GM12878 (cell line): ENCODE data around the gene PPL. TPM values are rescaled to one million over a fixed set of nuclear protein-coding genes. Genes with fewer than 3 reads are reported as not detected.

Source experiments
- ATAC-seq: fragments of 200-7000 bp; cut with Tn5 transposase; 3 replicates; pipeline ENCODE4 v1.9.1; 2020; ENCODE audit warnings: mild to moderate bottlenecking, moderate library complexity
- BruUV-seq: library from RNA; stranded (reverse); fragments of 400-500 nt; replicated peaks from 2 replicates; lab custom pipeline; 2021; lab: Mats Ljungman, UMichigan
- CTCF ChIA-PET: fragments of 300-600 bp; sonication (Branson Sonifier 250); formaldehyde crosslinking; extraction: SDS; loops from one replicate; lab custom pipeline; 2021; ENCODE audit warnings: inconsistent platforms; lab: Yijun Ruan, JAX
- POLR2A ChIA-PET: fragments of 350-600 bp; formaldehyde crosslinking; extraction: SDS; loops from one replicate; lab custom pipeline; 2021; ENCODE audit warnings: inconsistent platforms; lab: Charles Lee
- RAD21 ChIA-PET: fragments of 300-600 bp; sonication (Branson Sonifier 250); formaldehyde crosslinking; loops from one replicate; lab custom pipeline; 2023; ENCODE audit warnings: antibody characterized with exemption; ENCODE audit not compliant: unreplicated experiment; lab: Charles Lee
- SMC1A ChIA-PET: fragments of 300-600 bp; sonication (Branson Sonifier 250); formaldehyde crosslinking; loops from one replicate; lab custom pipeline; 2023; ENCODE audit not compliant: unreplicated experiment, uncharacterized antibody; lab: Charles Lee
- DNase-seq: peaks from one replicate; pipeline ENCODE4 v3.0.0-alpha.2; 2011; ENCODE audit warnings: low read depth, low spot score
- FAIRE-seq: peaks from 3 replicates; lab custom pipeline; 2011; peaks lifted over from hg19 to GRCh38; lab: Jason Lieb, UNC
- H2AFZ ChIP-seq: 2 replicates; pipeline ENCODE4 v1.6.0; 2011; ENCODE audit warnings: low read depth, low read length, control low read depth; ENCODE audit not compliant: control insufficient read depth
- H3K27ac ChIP-seq: 2 replicates; pipeline ENCODE4 v1.5.1; 2011; ENCODE audit warnings: control low read depth; ENCODE audit not compliant: control insufficient read depth, insufficient read depth
- H3K27me3 ChIP-seq, 2 experiments: replicated peaks in 1 of 2; 2 replicates each; pipeline versions ENCODE4 v1.6.0 to v1.6.1; 2011; ENCODE audit warnings: low read length in 1 of 2; ENCODE audit not compliant: control insufficient read depth in 2 of 2, insufficient read depth in 2 of 2
- H3K36me3 ChIP-seq, 2 experiments: 2 replicates each; pipeline ENCODE4 v1.5.1; 2011; ENCODE audit warnings: low read length in 1 of 2; ENCODE audit not compliant: control insufficient read depth in 2 of 2, insufficient read depth in 2 of 2
- H3K4me1 ChIP-seq: 2 replicates; pipeline ENCODE4 v1.6.1; 2011; ENCODE audit warnings: mild to moderate bottlenecking, low read length, moderate library complexity, mixed read lengths; ENCODE audit not compliant: control insufficient read depth, insufficient read depth
- H3K4me2 ChIP-seq: 2 replicates; pipeline ENCODE4 v1.6.0; 2011; ENCODE audit warnings: control low read depth; ENCODE audit not compliant: control insufficient read depth, insufficient read depth
- H3K4me3 ChIP-seq: fragments of 200-600 bp; sonication (generic); 2 replicates; pipeline ENCODE4 v1.5.1; 2016
- H3K79me2 ChIP-seq: 2 replicates; pipeline ENCODE4 v1.6.0; 2011; ENCODE audit warnings: low read length; ENCODE audit not compliant: control insufficient read depth, insufficient read depth
- H3K9ac ChIP-seq: 2 replicates; pipeline ENCODE4 v1.8.0; 2011; ENCODE audit warnings: low read length, control low read depth, mixed read lengths; ENCODE audit not compliant: control insufficient read depth, insufficient read depth
- H3K9me3 ChIP-seq: replicated peaks from 3 replicates; pipeline ENCODE4 v1.5.1; 2011; ENCODE audit warnings: mild to moderate bottlenecking, low read length; ENCODE audit not compliant: control insufficient read depth, insufficient read depth
- H4K20me1 ChIP-seq: 2 replicates; pipeline ENCODE4 v1.6.0; 2011; ENCODE audit not compliant: control insufficient read depth, insufficient read depth
- ATF2 ChIP-seq: IDR thresholded peaks from 2 replicates; pipeline ENCODE4 v1.6.1; 2012; ENCODE audit warnings: low read length, inconsistent platforms
- ATF3 ChIP-seq: IDR thresholded peaks from 2 replicates; pipeline ENCODE4 v1.6.1; 2011; ENCODE audit warnings: low read depth, mild to moderate bottlenecking, low read length, moderate library complexity, borderline replicate concordance; ENCODE audit errors: extremely low read depth
- CHD1 ChIP-seq: IDR thresholded peaks from 2 replicates; pipeline ENCODE4 v1.6.1; 2012; ENCODE audit warnings: low read depth, low read length, improper control_type of control experiment
- HDGF ChIP-seq: fragments of 450-650 bp; IDR thresholded peaks from 2 replicates; pipeline ENCODE4 v1.6.1; 2016; ENCODE audit warnings: antibody characterized with exemption
- IKZF1 ChIP-seq: fragments of 450-650 bp; conservative IDR thresholded peaks from 2 replicates; pipeline ENCODE4 v1.6.1; 2017; ENCODE audit warnings: antibody characterized with exemption, mild to moderate bottlenecking
- RELA ChIP-seq: fragments of 450-650 bp; IDR thresholded peaks from 2 replicates; pipeline ENCODE4 v1.8.0; 2014; ENCODE audit warnings: borderline replicate concordance; ENCODE audit not compliant: partially characterized antibody
- REST ChIP-seq: IDR thresholded peaks from 2 replicates; pipeline ENCODE4 v1.6.1; 2012; ENCODE audit warnings: mild to moderate bottlenecking, low read depth, low read length
- STAT3 ChIP-seq: IDR thresholded peaks from 2 replicates; pipeline ENCODE4 v1.6.1; 2011; ENCODE audit warnings: low read depth, low read length, improper control_type of control experiment
- TBL1XR1 ChIP-seq: IDR thresholded peaks from 2 replicates; pipeline ENCODE4 v1.6.1; 2012; ENCODE audit warnings: low read depth, low read length, improper control_type of control experiment
- TCF12 ChIP-seq: IDR thresholded peaks from 2 replicates; pipeline ENCODE4 v1.6.1; 2011; ENCODE audit warnings: low read depth, mild to moderate bottlenecking, low read length
- TCF7 ChIP-seq: IDR thresholded peaks from 2 replicates; pipeline ENCODE4 v1.6.1; 2014; ENCODE audit warnings: antibody characterized with exemption, borderline replicate concordance
- ZBTB33 ChIP-seq: fragments of 450-650 bp; IDR thresholded peaks from 2 replicates; pipeline ENCODE4 v1.6.1; 2017; ENCODE audit warnings: mild to moderate bottlenecking
- ZNF274 ChIP-seq: IDR thresholded peaks from one replicate; pipeline ENCODE4 v1.8.0; 2011; ENCODE audit not compliant: insufficient read length, insufficient read depth
- WGBS: methylation state at CpG from one replicate; pipeline ENCODE4 v1.1.6; 2016; ENCODE audit warnings: low lambda C conversion rate; ENCODE audit not compliant: insufficient replicate concordance, insufficient coverage; ENCODE audit errors: missing lambda C conversion rate; 5-methylcytosine and 5-hydroxymethylcytosine counted together
- in situ Hi-C: fragments of 300-500 bp; cut with MboI; formaldehyde crosslinking; loops from 9 replicates; pipeline ENCODE4 v1.14.3; 2018; ENCODE audit warnings: mixed read lengths
- intact Hi-C: fragments of 100-400 bp; cut with micrococcal nuclease; formaldehyde crosslinking; loops from one replicate; pipeline ENCODE4 v1.14.2; 2022; ENCODE audit not compliant: unreplicated experiment
- polyA plus RNA-seq, 11 experiments: library from polyadenylated mRNA; depleted of rRNA in 4 of 11; unstranded in 6 of 11; stranded (reverse) in 5 of 11; fragments of >200 nt; fragmentation: Nextera tagmentation in 4 of 11; fragmentation: Illumina TruSeq in 1 of 11; extraction: Ambion mirVana in 4 of 11; extraction: Trizol in 1 of 11; gene quantifications; 1 replicate in 1 of 11; 2 replicates in 10 of 11; pipeline versions ENCODE4 v1.2.1 to v1.2.3, GENCODE V29; 2011 to 2016; ENCODE audit warnings: inconsistent platforms in 2 of 11, missing spikeins in 2 of 11, low read depth in 1 of 11
- total RNA-seq, 4 experiments: library from RNA; depleted of rRNA in 3 of 4; stranded (reverse); fragments of >200 nt in 3 of 4; fragmentation: Illumina TruSeq in 1 of 4; extraction: Trizol in 1 of 4; gene quantifications; 2 replicates each; pipeline versions ENCODE4 v1.2.1 to v1.2.3, GENCODE V29; 2013 to 2021

Gene PPL
- total and polyA plus RNA-seq, 10 of the 15 experiments (the other 5 are each of a cell fraction or from before 2014, with no cell fraction given): 0.03 to 0.47 (median 0.05) TPM; not detected in 2

- TF ChIP-seq STAT3: no peak
- no peak for TF ChIP-seq ATF2
- TF ChIP-seq TCF7: no peak
- no peak for TF ChIP-seq REST
- TF ChIP-seq HDGF: no peak
- no peak for TF ChIP-seq ZNF274
- no peak for TF ChIP-seq CHD1
- no peak for TF ChIP-seq TCF12
- no peak for TF ChIP-seq ZBTB33
- no peak for TF ChIP-seq RELA
- TF ChIP-seq TBL1XR1: no peak
- no peak for TF ChIP-seq IKZF1
- no peak for TF ChIP-seq ATF3
- TF ChIP-seq, all 136 proteins: peak for 0
- H4K20me1 ChIP-seq: no peaks in the 10 kb centered on the region
- H3K9me3 ChIP-seq: no peaks in the 10 kb centered on the region
- H3K27me3 ChIP-seq: no peaks in the 10 kb centered on the region
- CTCF ChIA-PET: no interaction called here
- DNase-seq (no peak), ATAC-seq (no peak), FAIRE-seq (no peak)
- intact Hi-C loops: no loop called here
- H2AFZ ChIP-seq: no peak overlapping the region
- in situ Hi-C loops: no loop called here
- RAD21 ChIA-PET: no interaction called here
- H3K4me1 ChIP-seq: no peaks in the 10 kb centered on the region
- no peaks in the 10 kb centered on the region for H3K79me2 ChIP-seq
- POLR2A ChIA-PET: no interaction called here
- H3K9ac ChIP-seq: no peak overlapping the region
- H3K4me3 ChIP-seq: no peak overlapping the region
- H3K36me3 ChIP-seq: peaks cover 4 to 16% of the 10 kb centered on the region in 2 experiments
- no peak overlapping the region for H3K4me2 ChIP-seq
- SMC1A ChIA-PET: no interaction called here
- no peak overlapping the region for H3K27ac ChIP-seq
- BruUV-seq: no TSS peak
- 98% methylated on average over 25 of the region's 25 CpGs for WGBS
These were observed 53.4 kb downstream of the PPL start for GRCh38 chr16:4883501-4883900.
